GM19043 (cell line): Measurements from ENCODE around the gene USP21.

Source experiments
- ATAC-seq: cut with Tn5 transposase; IDR thresholded peaks from one replicate; pipeline ENCODE4 v1.9.1; 2021; ENCODE audit warnings: low read depth; ENCODE audit not compliant: unreplicated experiment

USP21 gene

DNA sequence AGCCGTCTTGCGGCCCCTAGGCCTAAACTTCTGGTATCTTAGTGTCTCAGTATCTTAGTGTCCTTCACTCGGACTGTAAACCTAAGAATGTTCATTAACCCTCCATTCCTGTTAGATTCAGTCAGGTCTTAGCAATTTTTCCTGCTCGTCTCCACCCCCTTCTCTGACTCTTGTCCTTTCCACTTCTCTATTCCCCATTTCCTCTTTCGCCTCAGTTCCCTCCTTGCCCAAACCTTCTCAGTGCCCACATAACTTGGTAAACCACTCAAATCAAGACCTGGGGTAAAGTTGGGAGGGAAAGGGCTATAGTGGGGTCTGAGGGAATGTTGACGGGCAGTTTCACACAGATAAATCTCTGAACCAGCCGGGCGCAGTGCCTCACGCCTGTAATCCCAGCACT is 55.1 kb downstream of the USP21 start:
- ATAC-seq, result no peak

DNA sequence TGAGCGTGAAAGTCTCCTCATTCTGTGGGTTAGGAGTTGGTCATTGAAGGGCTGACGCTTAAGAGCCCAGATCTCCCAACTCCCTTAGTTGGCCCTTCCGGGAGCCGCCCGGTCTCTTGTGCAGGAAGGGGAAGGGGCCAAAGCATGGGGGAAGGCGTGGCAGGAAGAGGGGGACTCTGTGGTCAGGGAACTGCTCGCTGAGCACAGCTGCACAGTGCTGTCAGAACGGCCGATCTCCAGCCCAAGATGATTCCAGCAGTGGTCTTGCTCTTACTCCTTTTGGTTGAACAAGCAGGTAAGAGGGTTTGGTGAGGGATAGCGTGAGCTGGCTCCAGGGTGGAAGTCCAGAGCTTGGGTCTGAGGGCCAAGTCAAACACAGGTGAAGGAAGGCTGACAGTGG is 55.8 kb downstream of the USP21 start, which contains the start of gene FCER1G:
Gene FCER1G, plus strand, starts transcription at position 220 of the 400 bp plus-strand sequence. Its CDS starts 27 bp downstream, at position 247.
- ATAC-seq, result no peak
